PFSK-1 (cell line): ENCODE measurements around the gene NCOA7.

Experiments used
- FOXP2 ChIP-seq: optimal IDR thresholded peaks from 2 replicates; pipeline ENCODE3; 2011; ENCODE audit warnings: borderline replicate concordance, control low read depth, inconsistent platforms; ENCODE audit not compliant: insufficient read depth; ENCODE audit errors: extremely low read length, extremely low read depth
- POLR2AphosphoS5 ChIP-seq: IDR thresholded peaks from 2 replicates; pipeline ENCODE4 v1.6.1; 2012; ENCODE audit warnings: low read depth, mild to moderate bottlenecking, control low read depth, low read length, moderate library complexity
- REST ChIP-seq, 2 experiments: IDR thresholded peaks; 2 replicates each; pipeline versions ENCODE4 v1.6.1 to v1.8.0; 2011 to 2012; ENCODE audit warnings: low read depth in 2 of 2, low read length in 2 of 2, control low read depth in 1 of 2, inconsistent platforms in 1 of 2, mild to moderate bottlenecking in 1 of 2, moderate library complexity in 1 of 2; ENCODE audit not compliant: insufficient read depth in 1 of 2
- SIN3A ChIP-seq: IDR thresholded peaks from 2 replicates; pipeline ENCODE4 v1.6.1; 2012; ENCODE audit warnings: mild to moderate bottlenecking, low read length, moderate library complexity, borderline replicate concordance; ENCODE audit not compliant: insufficient read depth
- TAF1 ChIP-seq: IDR thresholded peaks from 2 replicates; pipeline ENCODE4 v1.6.1; 2012; ENCODE audit warnings: low read length, control low read depth, borderline replicate concordance; ENCODE audit not compliant: insufficient read depth

The NCOA7 gene

GRCh38 chr6:125855783-125856182 lies 65.0 kb downstream of the NCOA7 start:
- TF ChIP-seq TAF1 (no peak), SIN3A (no peak), FOXP2 (no peak), POLR2AphosphoS5 (no peak), REST (IDR thresholded peaks at IDR 0.05; ENCODE audit: insufficient read depth in 1 of 2, low read depth in 2 of 2, low read length in 2 of 2) (no peak)

GRCh38 chr6:125857846-125858245 lies 67.1 kb downstream of the NCOA7 start:
- TF ChIP-seq POLR2AphosphoS5, result no peak
- TF ChIP-seq FOXP2, result no peak
- TF ChIP-seq SIN3A, result no peak
- no peak for TF ChIP-seq TAF1
- no peak for TF ChIP-seq REST (IDR thresholded peaks at IDR 0.05; ENCODE audit: insufficient read depth in 1 of 2, low read depth in 2 of 2, low read length in 2 of 2)

- no peak for TF ChIP-seq TAF1
- peak; percentile 18 for TF ChIP-seq FOXP2
Observed at GRCh38 chr6:125858427-125859320, 67.9 kb downstream of the NCOA7 start.

- no peak for TF ChIP-seq FOXP2
Observed at GRCh38 chr6:125859727-125860126, 69.0 kb downstream of the NCOA7 start.

- no peak for TF ChIP-seq POLR2AphosphoS5
- no peak for TF ChIP-seq SIN3A
- TF ChIP-seq REST (IDR thresholded peaks at IDR 0.05; ENCODE audit: insufficient read depth in 1 of 2, low read depth in 2 of 2, low read length in 2 of 2), result no peak
- TF ChIP-seq TAF1, result no peak
- no peak for TF ChIP-seq FOXP2
Observed at GRCh38 chr6:125863023-125863422, 72.3 kb downstream of the NCOA7 start.

- TF ChIP-seq REST (IDR thresholded peaks at IDR 0.05; ENCODE audit: insufficient read depth in 1 of 2, low read depth in 2 of 2, low read length in 2 of 2) (no peak), SIN3A (no peak), POLR2AphosphoS5 (no peak), TAF1 (no peak), FOXP2 (no peak)
Observed at GRCh38 chr6:125865015-125865414, 74.3 kb downstream of the NCOA7 start.
